ENCODE data around the gene STAT1. TPM values are rescaled to one million over a fixed set of nuclear protein-coding genes. Genes with fewer than 3 reads are reported as not detected.

The STAT1 gene
- total RNA-seq, 1 experiment from 2014 or later: 32.5 TPM

- H3K27me3 ChIP-seq (ENCODE audit: insufficient read depth, low read depth): no peaks in the 10 kb centered on the region
- H3K9me2 ChIP-seq (ENCODE audit: insufficient read depth): no peaks in the 10 kb centered on the region
- H3K27ac ChIP-seq: no peak overlapping the region
- H3K4me3 ChIP-seq: no peak overlapping the region
- ChIA-PET CTCF (no interaction called here), POLR2A (ENCODE audit: unreplicated experiment) (no interaction called here)
- H3K9me3 ChIP-seq (ENCODE audit: insufficient read depth, low read depth): no peaks in the 10 kb centered on the region
- no peak for TF ChIP-seq CTCF (conservative IDR thresholded peaks at IDR 0.05)
- TF ChIP-seq EZH2 (IDR thresholded peaks at IDR 0.05; ENCODE audit: low read depth): no peak
- H3K79me2 ChIP-seq (ENCODE audit: low read depth): no peaks in the 10 kb centered on the region
- DNase-seq: no peak
- no TSS peak for BruUV-seq (replicated peaks)
- H3K36me3 ChIP-seq (ENCODE audit: low read depth): peaks cover 5% of the 10 kb centered on the region; the same call in 1 of the 2 replicates
- intact Hi-C loops (cut with micrococcal nuclease; ENCODE audit: unreplicated experiment): no loop called here
- no peak overlapping the region for H2AFZ ChIP-seq
- H4K20me1 ChIP-seq (ENCODE audit: insufficient read depth): no peaks in the 10 kb centered on the region
- no peaks in the 10 kb centered on the region for H3F3A ChIP-seq (ENCODE audit: insufficient read depth, low read depth)
- H3K4me2 ChIP-seq: no peak overlapping the region
- no peaks in the 10 kb centered on the region for H3K4me1 ChIP-seq (replicated peaks; ENCODE audit: insufficient read depth)
These were observed 13.9 kb downstream of the STAT1 start for GRCh38 chr2:190999949-191000665.

GRCh38 chr2:190999058-190999457 is 14.9 kb downstream of the STAT1 start:
- Histone ChIP-seq H3K27me3 (ENCODE audit: insufficient read depth, low read depth) (no peaks in the 10 kb centered on the region), H3K27ac (no peak overlapping the region), H3K36me3 (ENCODE audit: low read depth) (peaks cover 5% of the 10 kb centered on the region; the same call in 1 of the 2 replicates), H3K9me3 (ENCODE audit: insufficient read depth, low read depth) (no peaks in the 10 kb centered on the region), H4K20me1 (ENCODE audit: insufficient read depth) (no peaks in the 10 kb centered on the region), H3K4me2 (no peak overlapping the region), H2AFZ (no peak overlapping the region), H3K4me3 (no peak overlapping the region), H3K9me2 (ENCODE audit: insufficient read depth) (no peaks in the 10 kb centered on the region), H3K79me2 (ENCODE audit: low read depth) (no peaks in the 10 kb centered on the region), H3F3A (ENCODE audit: insufficient read depth, low read depth) (no peaks in the 10 kb centered on the region), H3K4me1 (replicated peaks; ENCODE audit: insufficient read depth) (no peaks in the 10 kb centered on the region)
- BruUV-seq (replicated peaks): no TSS peak
- ChIA-PET POLR2A (ENCODE audit: unreplicated experiment) (no interaction called here), CTCF (no interaction called here)
- no peak for DNase-seq
- TF ChIP-seq CTCF (conservative IDR thresholded peaks at IDR 0.05) (no peak), EZH2 (IDR thresholded peaks at IDR 0.05; ENCODE audit: low read depth) (no peak)
- intact Hi-C loops (cut with micrococcal nuclease; ENCODE audit: unreplicated experiment): no loop called here

GRCh38 chr2:190997526-190998113 is 16.4 kb downstream of the STAT1 start:
- BruUV-seq (replicated peaks): no TSS peak
- Histone ChIP-seq H4K20me1 (ENCODE audit: insufficient read depth) (no peaks in the 10 kb centered on the region), H3K36me3 (ENCODE audit: low read depth) (no peaks in the 10 kb centered on the region), H3K27me3 (ENCODE audit: insufficient read depth, low read depth) (no peaks in the 10 kb centered on the region), H3K4me2 (no peak overlapping the region), H3K9me3 (ENCODE audit: insufficient read depth, low read depth) (no peaks in the 10 kb centered on the region), H3F3A (ENCODE audit: insufficient read depth, low read depth) (no peaks in the 10 kb centered on the region), H3K27ac (no peak overlapping the region), H3K4me3 (no peak overlapping the region), H2AFZ (no peak overlapping the region), H3K79me2 (ENCODE audit: low read depth) (no peaks in the 10 kb centered on the region), H3K4me1 (replicated peaks; ENCODE audit: insufficient read depth) (no peaks in the 10 kb centered on the region), H3K9me2 (ENCODE audit: insufficient read depth) (no peaks in the 10 kb centered on the region)
- CTCF ChIA-PET: no interaction called here
- no peak for DNase-seq
- POLR2A ChIA-PET (ENCODE audit: unreplicated experiment): no interaction called here
- TF ChIP-seq EZH2 (IDR thresholded peaks at IDR 0.05; ENCODE audit: low read depth): no peak
- no peak for TF ChIP-seq CTCF (conservative IDR thresholded peaks at IDR 0.05)
- intact Hi-C loops (cut with micrococcal nuclease; ENCODE audit: unreplicated experiment): no loop called here
